ENCODE data around the gene HIGD1C. TPM values are rescaled to one million over a fixed set of nuclear protein-coding genes. Genes with fewer than 3 reads are reported as not detected.

The HIGD1C gene
- total and polyA plus RNA-seq, 4 donors, result not detected

GRCh38 chr12:50971946-50972345 lies 19.6 kb downstream of the HIGD1C start (continued):
- TF ChIP-seq REST (IDR thresholded peaks at IDR 0.05), result peak; percentile 47
- peak; percentile 66 for TF ChIP-seq SP1 (IDR thresholded peaks at IDR 0.05)
- TF ChIP-seq GABPA (IDR thresholded peaks at IDR 0.05 in 1 of 2, conservative IDR thresholded peaks at IDR 0.05 in 1 of 2), result no peak
- TF ChIP-seq EGR1 (IDR thresholded peaks at IDR 0.05; ENCODE audit: low read depth in 2 of 2), result peak; percentile 22 to 83
- peak; percentile 28 for TF ChIP-seq FOXA1 (IDR thresholded peaks at IDR 0.05)
- TF ChIP-seq JUND (IDR thresholded peaks at IDR 0.05), result peak; percentile 68 to 73

- Histone ChIP-seq H3K27me3 (ENCODE audit: control insufficient read depth in 4 of 4, insufficient read depth in 4 of 4, low read length in 3 of 4) (no peaks in the 10 kb centered on the region), H3K4me1 (ENCODE audit: control insufficient read depth in 4 of 4, insufficient read depth in 4 of 4, low read length in 3 of 4) (peaks cover 0 to 18% (median 9%) of the 10 kb centered on the region in 4 donors), H3K9me3 (ENCODE audit: control insufficient read depth in 4 of 4, low read length in 3 of 4) (no peaks in the 10 kb centered on the region), H3K27ac (ENCODE audit: low read depth in 1 of 2, low read length in 2 of 2) (peak overlapping the region in 1 of 2 donors; percentile 31), H3K9ac (ENCODE audit: low read depth in 1 of 2, low read length in 2 of 2) (no peak overlapping the region), H3K4me3 (ENCODE audit: low read depth in 1 of 3, low read length in 3 of 3) (no peak overlapping the region), H3K36me3 (ENCODE audit: control insufficient read depth in 4 of 4, insufficient read depth in 3 of 4, low read depth in 1 of 4, low read length in 3 of 4) (peaks cover 0 to 2% (median 0%) of the 10 kb centered on the region in 4 donors)
- TF ChIP-seq RAD21 (IDR thresholded peaks at IDR 0.05) (no peak), ATF3 (IDR thresholded peaks at IDR 0.05) (no peak), SP1 (IDR thresholded peaks at IDR 0.05) (no peak)
- DNase-seq (ENCODE audit: low spot score), result no peak
- WGBS, result 79% methylated on average over 6 of the region's 6 CpGs
These were observed 27.2 kb downstream of the HIGD1C start for GRCh38 chr12:50979369-50980052.

- no peaks in the 10 kb centered on the region for H3K9me3 ChIP-seq (ENCODE audit: control insufficient read depth in 4 of 4, low read length in 3 of 4)
- peaks cover 0 to 24% (median 11%) of the 10 kb centered on the region in 4 donors for H3K4me1 ChIP-seq (ENCODE audit: control insufficient read depth in 4 of 4, insufficient read depth in 4 of 4, low read length in 3 of 4)
- no peaks in the 10 kb centered on the region for H3K27me3 ChIP-seq (ENCODE audit: control insufficient read depth in 4 of 4, insufficient read depth in 4 of 4, low read length in 3 of 4)
- no peak for DNase-seq (ENCODE audit: low spot score)
- H3K27ac ChIP-seq (ENCODE audit: low read depth in 1 of 2, low read length in 2 of 2), result peak overlapping the region; percentile 50 to 75
- no peak overlapping the region for H3K4me3 ChIP-seq (ENCODE audit: low read depth in 1 of 3, low read length in 3 of 3)
- no peak overlapping the region for H3K9ac ChIP-seq (ENCODE audit: low read depth in 1 of 2, low read length in 2 of 2)
- peaks cover 0 to 2% (median 0%) of the 10 kb centered on the region in 4 donors for H3K36me3 ChIP-seq (ENCODE audit: control insufficient read depth in 4 of 4, insufficient read depth in 3 of 4, low read depth in 1 of 4, low read length in 3 of 4)
- 37% methylated on average over 2 of the region's 2 CpGs for WGBS
- peak; percentile 90 to 93 for TF ChIP-seq HNF4A (conservative IDR thresholded peaks at IDR 0.05)
- peak; percentile 89 for TF ChIP-seq SP1 (IDR thresholded peaks at IDR 0.05)
- TF ChIP-seq NR2F2 (IDR thresholded peaks at IDR 0.05), result no peak
- peak; percentile 19 for TF ChIP-seq REST (IDR thresholded peaks at IDR 0.05)
- peak; percentile 83 for TF ChIP-seq HNF4G (IDR thresholded peaks at IDR 0.05)
- peak; percentile 35 for TF ChIP-seq ZBTB33 (IDR thresholded peaks at IDR 0.05)
- TF ChIP-seq RXRA (IDR thresholded peaks at IDR 0.05), result peak; percentile 39
- peak; percentile 44 for TF ChIP-seq FOXA2 (IDR thresholded peaks at IDR 0.05)
- TF ChIP-seq TAF1 (conservative IDR thresholded peaks at IDR 0.05), result no peak
- peak in 1 of 2 donors; percentile 50 for TF ChIP-seq JUND (IDR thresholded peaks at IDR 0.05)
- TF ChIP-seq RAD21 (IDR thresholded peaks at IDR 0.05), result peak; percentile 24 to 64
These were observed 28.2 kb downstream of the HIGD1C start for GRCh38 chr12:50980545-50980944.
